GM23248 (cell line): ENCODE measurements around the gene TPRG1.

Experiments used
- EZH2 ChIP-seq: fragments of 200-600 bp; sonication (generic); IDR thresholded peaks from 2 replicates; pipeline ENCODE4 v1.6.1; 2018; ENCODE audit warnings: antibody characterized with exemption, mild to moderate bottlenecking; ENCODE audit not compliant: insufficient read depth, poor library complexity, severe bottlenecking
- EZH2phosphoT487 ChIP-seq: fragments of 200-600 bp; sonication (generic); IDR thresholded peaks from 2 replicates; pipeline ENCODE4 v1.6.1; 2018; ENCODE audit warnings: antibody characterized with exemption, moderate library complexity, mild to moderate bottlenecking, low read depth; ENCODE audit not compliant: insufficient read depth

DNA sequence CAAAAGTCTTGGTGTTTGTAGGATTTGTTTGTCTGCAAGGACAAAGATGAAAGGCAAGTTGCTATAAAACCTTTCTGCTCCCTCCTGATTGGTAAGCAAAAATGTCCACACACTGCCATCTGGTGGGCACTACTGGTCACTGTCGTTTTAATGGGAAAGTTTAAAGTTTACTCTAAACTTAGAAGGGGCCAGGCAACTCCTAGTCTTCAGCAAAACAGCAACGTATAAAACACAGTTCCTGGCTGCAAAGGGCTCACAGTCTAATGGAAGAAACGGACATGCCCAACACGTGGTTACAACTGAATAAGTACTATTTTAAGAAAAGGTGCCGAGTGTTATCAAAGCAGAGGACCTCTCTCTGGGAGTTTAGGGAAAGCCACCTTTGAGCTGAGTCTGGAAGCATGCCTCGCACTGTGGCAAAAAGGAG is 23.7 kb upstream of the TPRG1 start:
- no peak for TF ChIP-seq EZH2
- TF ChIP-seq EZH2phosphoT487 = no peak
